Measurements from ENCODE around the gene ELMO1. TPM values are rescaled to one million over a fixed set of nuclear protein-coding genes. Genes with fewer than 3 reads are reported as not detected.

The ELMO1 gene
- total RNA-seq, 1 experiment from 2014 or later = 7.8 TPM

GRCh38 chr7:37071124-37071523 lies 377.5 kb downstream of the ELMO1 start:
- Histone ChIP-seq H2BK12ac (ENCODE audit: insufficient read length, low read depth, low read length) (no peak overlapping the region), H3K79me1 (ENCODE audit: insufficient read depth, low read depth, low read length, poor library complexity, severe bottlenecking) (no peaks in the 10 kb centered on the region), H3K27me3 (ENCODE audit: insufficient read depth, low read length) (no peaks in the 10 kb centered on the region), H3K14ac (ENCODE audit: insufficient read depth, low read length) (no peak overlapping the region), H3K56ac (ENCODE audit: insufficient read length, low read depth, low read length) (no peak overlapping the region), H3K9ac (ENCODE audit: extremely low read depth, insufficient read length, low read length) (no peak overlapping the region), H3K4me1 (ENCODE audit: insufficient read depth, low read length) (no peaks in the 10 kb centered on the region), H3K4ac (ENCODE audit: low read depth, low read length) (no peak overlapping the region), H2AK5ac (ENCODE audit: insufficient read length, low read length) (no peak overlapping the region), H3K79me2 (ENCODE audit: insufficient read depth, low read length) (no peaks in the 10 kb centered on the region; the same call in 1 of the 2 replicates), H3K23me2 (ENCODE audit: insufficient read length, low read depth, low read length, poor library complexity, severe bottlenecking) (no peaks in the 10 kb centered on the region), H3K23ac (ENCODE audit: insufficient read length, low read depth, low read length) (no peak overlapping the region), H4K5ac (ENCODE audit: insufficient read length, low read depth, low read length) (no peak overlapping the region), H4K91ac (ENCODE audit: insufficient read length, low read depth, low read length) (no peak overlapping the region), H2AFZ (ENCODE audit: low read length) (no peak overlapping the region), H3T11ph (ENCODE audit: low read length) (no peak overlapping the region), H3K27ac (ENCODE audit: insufficient read length, low read depth, low read length) (no peak overlapping the region), H2BK120ac (ENCODE audit: low read depth, low read length, poor library complexity, severe bottlenecking) (no peak overlapping the region), H2BK20ac (ENCODE audit: low read depth, low read length, poor library complexity, severe bottlenecking) (no peak overlapping the region), H3K4me2 (ENCODE audit: insufficient read depth, insufficient read length, low read length) (no peak overlapping the region), H4K20me1 (ENCODE audit: control insufficient read depth, insufficient read depth, insufficient read length) (no peaks in the 10 kb centered on the region), H2BK5ac (ENCODE audit: insufficient read length, low read length) (no peak overlapping the region), H4K8ac (replicated peaks; ENCODE audit: insufficient read length, low read depth, low read length) (no peak overlapping the region), H3K9me3 (ENCODE audit: control insufficient read depth, low read depth, low read length) (no peaks in the 10 kb centered on the region), H2BK15ac (ENCODE audit: low read depth, low read length) (no peak overlapping the region), H3K18ac (ENCODE audit: insufficient read length, low read depth, low read length) (no peak overlapping the region)
- no peak for DNase-seq
- no peak overlapping the region for H3K4me3 Mint-ChIP-seq
- no peak overlapping the region for H3K27ac Mint-ChIP-seq
- no CpG with 5 or more reads among the region's 2 CpGs for WGBS (ENCODE audit: extremely low coverage, insufficient read length, low lambda C conversion rate)
- TF ChIP-seq, protein P1, sequence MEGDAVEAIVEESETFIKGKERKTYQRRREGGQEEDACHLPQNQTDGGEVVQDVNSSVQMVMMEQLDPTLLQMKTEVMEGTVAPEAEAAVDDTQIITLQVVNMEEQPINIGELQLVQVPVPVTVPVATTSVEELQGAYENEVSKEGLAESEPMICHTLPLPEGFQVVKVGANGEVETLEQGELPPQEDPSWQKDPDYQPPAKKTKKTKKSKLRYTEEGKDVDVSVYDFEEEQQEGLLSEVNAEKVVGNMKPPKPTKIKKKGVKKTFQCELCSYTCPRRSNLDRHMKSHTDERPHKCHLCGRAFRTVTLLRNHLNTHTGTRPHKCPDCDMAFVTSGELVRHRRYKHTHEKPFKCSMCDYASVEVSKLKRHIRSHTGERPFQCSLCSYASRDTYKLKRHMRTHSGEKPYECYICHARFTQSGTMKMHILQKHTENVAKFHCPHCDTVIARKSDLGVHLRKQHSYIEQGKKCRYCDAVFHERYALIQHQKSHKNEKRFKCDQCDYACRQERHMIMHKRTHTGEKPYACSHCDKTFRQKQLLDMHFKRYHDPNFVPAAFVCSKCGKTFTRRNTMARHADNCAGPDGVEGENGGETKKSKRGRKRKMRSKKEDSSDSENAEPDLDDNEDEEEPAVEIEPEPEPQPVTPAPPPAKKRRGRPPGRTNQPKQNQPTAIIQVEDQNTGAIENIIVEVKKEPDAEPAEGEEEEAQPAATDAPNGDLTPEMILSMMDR (conservative IDR thresholded peaks at IDR 0.05) = no peak
- no peaks in the 10 kb centered on the region for H3K27me3 Mint-ChIP-seq (ENCODE audit: low read depth)
- peaks cover 10 to 11% of the 10 kb centered on the region in 2 experiments for H3K4me1 Mint-ChIP-seq
- H3K9me3 Mint-ChIP-seq = no peaks in the 10 kb centered on the region
- H3K36me3 Mint-ChIP-seq (ENCODE audit: insufficient read depth in 1 of 3, low read depth in 3 of 3) = no peaks in the 10 kb centered on the region
